HG03064 (cell line): Measurements from ENCODE around the gene LRMDA.

Source experiments
- ATAC-seq: cut with Tn5 transposase; IDR thresholded peaks from one replicate; pipeline ENCODE4 v1.9.1; 2021; ENCODE audit warnings: low read depth; ENCODE audit not compliant: unreplicated experiment

LRMDA gene

DNA sequence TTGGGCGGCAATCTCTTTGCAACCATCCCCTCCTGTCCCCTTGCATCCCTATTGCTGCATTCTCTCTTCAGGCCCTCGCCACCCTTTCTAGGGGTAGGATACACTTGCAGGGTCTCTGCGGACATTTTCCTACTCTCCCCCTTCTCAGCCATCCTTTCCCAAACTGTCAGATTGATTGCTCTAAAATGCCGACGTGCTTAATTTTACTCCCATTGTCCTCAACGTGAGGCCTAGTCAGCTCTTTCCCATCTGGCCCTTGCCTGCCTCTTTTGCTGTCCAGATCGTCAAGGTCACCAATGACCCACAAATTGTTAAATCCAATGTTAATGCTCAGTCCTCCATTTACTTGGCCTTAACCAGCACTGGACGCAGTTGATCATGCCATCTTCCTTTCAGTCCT is 12.7 kb upstream of the LRMDA start:
- no peak for ATAC-seq

DNA sequence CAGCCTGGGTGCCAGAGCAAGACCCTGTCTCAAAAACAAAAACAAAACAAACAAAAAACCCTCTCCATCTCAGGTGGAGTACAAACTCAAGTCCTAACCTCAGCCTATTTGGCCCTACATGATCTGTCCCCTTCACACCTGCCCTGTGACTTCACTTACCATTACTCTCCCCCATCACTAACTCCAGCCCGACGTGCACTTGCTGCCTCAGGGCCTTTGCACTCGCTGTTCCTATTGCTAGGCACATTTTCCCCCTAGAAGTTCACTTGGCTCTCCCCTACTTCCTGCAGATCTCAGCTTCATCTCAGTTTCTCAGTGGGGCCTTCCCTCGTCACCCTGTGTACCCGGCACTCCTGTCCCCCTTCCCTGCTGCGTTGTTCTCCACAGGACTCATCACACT is 8.5 kb upstream of the LRMDA start:
- no peak for ATAC-seq

DNA sequence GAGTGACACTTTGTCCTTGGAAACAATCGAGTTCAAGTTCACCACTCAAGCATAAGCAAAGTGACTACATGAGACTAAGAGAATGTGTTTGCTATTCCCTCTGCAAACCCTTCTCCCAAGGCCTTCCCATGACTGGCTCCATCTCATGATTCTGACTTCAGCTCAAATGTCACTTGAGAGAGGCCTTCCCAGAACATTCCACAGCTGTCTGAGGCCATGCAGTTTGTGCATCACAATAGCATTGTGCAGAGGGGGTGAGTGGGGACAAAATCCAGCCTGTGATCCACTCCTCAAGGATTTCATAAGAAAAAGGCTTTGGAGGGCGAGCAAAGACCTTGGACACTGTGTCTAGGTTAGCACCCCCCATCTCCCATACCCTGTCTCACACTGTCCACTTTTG is 6.9 kb upstream of the LRMDA start:
- no peak for ATAC-seq

DNA sequence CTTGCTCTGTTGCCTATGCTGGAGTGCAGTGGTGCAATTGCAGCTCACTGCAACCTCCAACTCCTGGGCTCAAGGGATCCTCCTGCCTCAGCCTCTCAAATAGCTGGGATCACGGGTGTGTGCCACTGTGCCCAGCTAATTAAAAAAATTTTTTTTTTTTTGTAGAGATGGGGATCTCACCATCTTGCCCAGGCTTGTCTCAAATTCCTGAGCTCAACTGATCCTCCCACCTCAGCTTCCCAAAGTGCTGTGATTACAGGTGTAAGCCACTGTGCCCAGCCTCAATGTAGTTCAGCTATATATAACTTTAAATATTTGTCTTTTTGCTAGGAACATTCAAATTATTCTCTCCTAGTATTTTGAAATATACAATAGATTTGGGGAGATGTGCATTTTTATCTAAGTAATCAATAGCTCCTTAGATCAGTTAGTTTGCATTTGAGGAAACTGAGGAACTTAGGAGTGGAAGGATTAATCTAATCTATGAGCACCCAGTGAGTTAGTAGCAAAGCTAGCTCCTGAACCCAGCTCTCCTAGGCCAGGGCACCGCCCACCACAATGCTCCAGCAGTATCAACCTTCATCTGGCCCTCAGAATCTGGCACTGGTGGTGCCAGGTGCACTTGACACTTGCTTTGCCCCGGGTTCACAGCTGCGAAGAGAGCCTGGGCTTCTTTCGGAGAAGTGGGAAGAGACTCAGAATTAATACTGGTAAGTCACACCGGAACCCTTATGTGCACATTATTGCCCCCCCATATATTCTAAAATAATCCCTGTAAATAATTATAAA is 5.9 kb upstream of the LRMDA start:
- no peak for ATAC-seq

DNA sequence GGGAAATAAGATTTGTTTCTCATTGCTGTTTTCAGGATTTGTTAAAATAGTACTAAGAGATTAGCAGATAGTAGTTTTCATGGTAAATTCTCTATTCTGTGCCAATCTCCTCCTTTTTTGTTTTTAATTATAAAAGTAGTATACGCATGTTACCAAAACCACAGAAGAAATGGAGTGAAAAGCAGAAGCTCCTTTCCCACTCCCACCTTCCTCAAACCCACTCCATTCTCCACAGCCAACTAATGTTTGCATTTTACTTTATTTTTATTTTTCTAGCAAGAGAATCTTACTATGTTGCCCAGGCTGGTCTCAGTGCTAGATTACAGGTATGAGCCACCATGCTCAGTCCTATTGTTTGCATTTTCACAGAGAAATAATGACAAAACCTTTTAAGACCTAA is 4.5 kb upstream of the LRMDA start:
- no peak for ATAC-seq

GRCh38 chr10:75427951-75428350 is 3.5 kb upstream of the LRMDA start:
- no peak for ATAC-seq

DNA sequence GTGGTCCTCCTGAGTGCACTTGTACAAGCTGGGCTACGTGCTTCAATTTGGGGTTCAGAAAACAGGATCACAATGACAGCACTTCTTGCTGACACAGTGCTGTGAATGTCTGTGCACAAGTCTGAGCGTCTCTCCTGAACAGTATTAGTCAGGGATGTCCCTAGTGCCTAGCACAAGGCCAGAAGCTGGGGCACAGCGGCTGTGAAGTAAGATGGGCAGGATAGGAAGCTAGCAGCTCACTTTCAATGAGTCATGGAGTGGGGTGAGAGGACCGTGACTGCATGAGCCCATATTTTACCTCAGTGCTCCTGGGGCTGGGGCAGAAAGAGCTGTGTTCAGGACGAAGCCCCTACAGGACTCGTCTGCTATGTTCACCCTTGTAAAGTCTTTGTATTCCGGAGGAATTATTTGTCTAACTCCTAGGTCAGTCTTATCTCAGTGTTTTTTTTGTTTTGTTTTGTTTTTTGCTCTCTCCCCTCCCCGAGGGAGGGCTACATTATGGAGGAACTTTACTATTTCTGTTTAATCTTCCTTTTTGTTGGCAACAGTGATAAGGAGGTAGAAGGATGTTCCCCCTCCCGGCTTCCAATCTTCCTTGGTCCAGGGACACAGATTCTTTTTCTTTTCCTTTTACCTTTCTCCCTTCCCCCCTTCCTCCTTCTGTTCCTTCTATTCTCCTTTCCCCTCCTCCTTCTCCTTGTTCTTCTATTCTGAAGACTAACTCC is 2.8 kb upstream of the LRMDA start:
- no peak for ATAC-seq

DNA sequence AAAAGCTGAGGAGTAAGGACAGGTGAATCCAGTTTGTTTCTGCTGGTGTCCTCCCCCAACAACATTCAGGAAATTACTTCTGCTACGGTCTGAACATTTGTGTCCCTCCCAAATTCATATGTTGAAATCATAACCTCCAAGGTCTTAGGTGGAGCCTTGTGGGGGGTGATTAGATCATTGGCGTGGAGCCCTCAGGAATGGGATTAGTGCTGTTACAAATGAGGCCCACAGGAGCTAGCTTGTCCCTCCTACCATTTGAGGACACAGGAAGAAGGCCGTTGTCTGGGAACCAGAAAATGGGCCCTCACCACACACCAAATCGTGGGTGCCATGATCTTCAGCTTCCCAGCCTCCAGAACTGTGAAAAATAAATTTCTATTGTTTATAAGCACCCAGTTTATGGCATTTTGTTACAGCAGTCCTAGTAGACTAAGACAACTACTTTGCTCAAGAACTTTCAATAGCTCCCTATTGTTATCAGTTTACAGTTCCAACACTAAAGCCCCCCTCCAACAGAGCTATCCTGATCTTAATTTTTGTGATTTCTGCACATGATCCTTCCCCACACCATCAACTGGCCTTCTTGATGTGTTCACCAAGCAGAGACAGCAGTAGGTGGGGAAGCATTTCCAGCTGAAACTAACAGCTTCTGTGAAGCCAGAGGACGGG is 2.1 kb upstream of the LRMDA start:
- ATAC-seq, result no peak

- no peak for ATAC-seq
Measured at GRCh38 chr10:75430000-75430763, 1.2 kb upstream of the LRMDA start.

DNA sequence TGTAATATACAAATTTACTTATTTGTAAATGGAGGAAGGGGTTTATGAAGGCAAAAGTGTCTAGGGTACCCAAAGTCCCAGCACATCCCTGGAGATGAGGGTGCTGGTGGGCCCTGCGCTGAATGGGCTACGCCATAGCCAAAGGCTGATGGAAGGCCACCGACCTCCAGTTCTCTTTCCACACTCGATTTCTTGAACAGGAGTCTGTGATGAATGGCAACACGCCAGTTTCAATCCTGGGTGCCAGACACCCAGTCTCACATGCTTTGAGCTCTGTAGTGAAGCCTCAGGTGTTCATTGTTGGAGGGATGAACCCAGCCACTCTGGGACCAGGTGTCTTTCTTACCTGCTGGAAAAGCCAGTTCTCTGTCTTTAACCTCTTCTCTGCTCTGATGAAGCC is 752 bp downstream of the LRMDA start:
- no peak for ATAC-seq

DNA sequence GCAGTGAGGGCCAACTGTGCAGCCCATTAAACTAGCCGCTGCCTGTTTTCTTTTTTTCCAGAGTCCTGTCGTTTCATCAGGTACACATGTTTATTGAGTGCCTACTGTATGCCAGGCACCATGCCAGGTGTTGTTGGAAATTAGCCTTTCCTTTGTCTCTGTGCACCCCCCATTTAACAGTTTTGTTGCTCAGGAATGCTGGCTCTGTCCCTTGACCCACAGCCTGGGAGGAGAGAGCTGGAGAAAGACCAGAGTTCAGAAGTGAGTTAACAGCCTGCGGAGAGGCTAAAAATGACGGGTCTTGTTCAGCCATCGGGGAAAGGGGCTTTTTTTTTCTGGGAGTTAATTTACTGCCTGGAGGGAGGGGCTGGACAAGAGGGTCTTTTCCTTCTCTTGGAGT is 1.3 kb downstream of the LRMDA start:
- ATAC-seq, result no peak

DNA sequence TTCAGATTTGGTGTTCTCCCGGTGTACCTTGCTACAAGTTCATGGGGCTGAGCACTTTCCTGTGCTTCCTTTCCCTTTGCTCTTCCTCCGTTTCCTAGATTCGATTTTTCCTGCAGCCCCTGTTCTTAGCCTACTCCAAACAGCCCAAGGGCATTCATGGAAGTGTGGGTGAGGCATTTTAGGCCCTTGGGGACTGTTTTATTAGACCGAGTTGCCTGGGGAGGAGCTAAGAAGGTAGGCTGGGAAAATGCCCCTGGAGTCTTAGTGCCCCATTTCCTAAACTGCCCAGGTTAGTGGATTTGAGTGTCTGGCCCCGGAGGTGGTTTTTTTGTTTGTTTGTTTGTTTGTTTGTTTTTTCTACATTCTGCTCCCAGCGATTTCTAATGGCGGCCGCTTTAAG is 1.8 kb downstream of the LRMDA start:
- no peak for ATAC-seq

GRCh38 chr10:75434291-75434690 is 2.9 kb downstream of the LRMDA start:
- no peak for ATAC-seq

- ATAC-seq, result no peak
Measured at GRCh38 chr10:75435291-75435690, 3.9 kb downstream of the LRMDA start.

- no peak for ATAC-seq
Measured at GRCh38 chr10:75436896-75437295, 5.5 kb downstream of the LRMDA start.

DNA sequence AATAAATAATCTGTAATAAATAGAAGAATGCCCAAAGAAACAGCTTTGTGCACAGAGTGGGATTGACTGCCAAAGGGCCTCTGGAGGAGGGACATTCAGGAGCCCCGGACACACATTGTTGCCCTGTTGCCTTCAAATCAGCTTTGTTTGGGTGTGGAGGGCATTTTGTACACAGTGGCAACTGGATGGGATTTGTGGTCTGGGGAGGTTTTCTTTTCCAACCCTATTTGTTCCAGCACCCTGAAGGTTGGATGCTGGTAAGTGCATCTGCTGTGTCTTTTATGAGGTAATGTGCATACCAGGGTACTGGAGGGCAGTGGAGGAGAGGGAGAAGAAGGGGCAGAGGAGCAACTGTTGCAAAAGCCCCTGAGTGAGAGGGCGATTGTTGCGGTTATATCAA is 6.3 kb downstream of the LRMDA start:
- no peak for ATAC-seq

DNA sequence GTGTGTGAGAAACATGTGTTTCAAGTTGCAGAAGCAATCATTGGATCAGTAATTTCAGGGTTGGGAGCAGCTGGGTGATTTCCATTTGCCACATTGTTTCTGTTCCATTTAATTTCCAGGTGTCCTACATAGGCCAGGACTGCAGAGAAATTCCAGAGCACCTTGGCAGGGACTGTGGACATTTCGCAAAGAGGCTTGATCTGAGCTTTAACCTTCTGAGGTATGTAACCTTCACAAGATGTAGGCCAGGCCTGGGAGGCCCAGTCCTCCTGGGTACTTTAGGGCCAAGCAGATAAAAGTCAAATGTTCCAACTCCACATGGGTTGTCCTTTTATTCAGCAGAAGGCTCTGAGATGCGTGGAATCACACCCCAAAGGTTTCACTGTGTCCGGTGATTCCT is 6.9 kb downstream of the LRMDA start:
- no peak for ATAC-seq

- ATAC-seq, result no peak
Measured at GRCh38 chr10:75439811-75440210, 8.4 kb downstream of the LRMDA start.

GRCh38 chr10:75440271-75440793 is 8.9 kb downstream of the LRMDA start:
- no peak for ATAC-seq

DNA sequence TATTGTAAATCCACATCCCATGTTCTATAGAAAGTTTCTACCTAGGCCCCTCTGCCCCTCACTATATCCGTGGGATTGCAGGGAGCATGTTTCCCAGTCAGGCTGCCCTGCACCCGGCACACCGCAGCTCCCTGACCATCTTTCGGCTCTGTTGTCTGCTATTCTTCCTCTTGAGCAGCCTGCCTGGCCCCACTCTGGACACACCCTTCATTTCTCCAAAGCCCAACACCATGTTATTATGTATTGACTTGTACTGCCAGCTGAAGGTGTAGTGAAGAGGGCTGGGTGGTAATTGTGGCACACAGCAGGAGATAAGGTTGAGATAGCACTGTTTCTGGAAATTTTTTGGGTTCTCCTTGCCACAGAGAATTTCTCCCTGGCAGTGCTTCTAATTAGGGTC is 9.8 kb downstream of the LRMDA start:
- no peak for ATAC-seq

DNA sequence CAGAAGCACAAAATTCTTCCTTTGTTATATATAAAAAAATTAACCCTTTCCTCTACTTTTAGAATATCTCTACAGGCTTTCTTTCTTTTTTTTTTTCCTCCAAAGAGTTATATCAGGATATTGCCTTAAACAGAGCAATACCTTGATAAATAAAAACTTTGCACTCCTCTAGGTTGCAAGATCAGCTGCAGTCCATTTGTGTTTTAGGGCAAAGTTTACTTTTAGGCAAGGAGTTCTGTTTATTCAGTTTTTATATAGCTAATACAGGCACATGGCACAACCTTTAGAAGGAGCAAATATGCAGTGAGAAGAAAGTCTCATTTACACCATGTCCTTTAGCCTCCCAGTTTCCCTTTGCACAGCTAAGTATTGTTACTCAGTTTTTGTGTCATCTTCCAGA is 10.3 kb downstream of the LRMDA start:
- no peak for ATAC-seq
